Mucosa of descending colon (tissue), 3 donors: ENCODE data around the gene MCL1. TPM values are rescaled to one million over a fixed set of nuclear protein-coding genes. Genes with fewer than 3 reads are reported as not detected.
A peak's percentile ranks its signal among the peaks of the same experiment; 100 is the strongest.

ENCODE experiments used
- ATAC-seq: fragments of 200-7000 bp; cut with Tn5 transposase; one replicate; pipeline ENCODE4 v1.9.1; 2020; ENCODE audit warnings: mild to moderate bottlenecking, moderate library complexity
- DNase-seq, 3 donors: peaks; one replicate each; pipeline ENCODE4 v3.0.0-alpha.2; 2020
- H3K36me3 ChIP-seq: fragments of 200-600 bp; one replicate; pipeline ENCODE4 v1.8.0; 2021; ENCODE audit warnings: low read depth, mild to moderate bottlenecking
- H3K4me1 ChIP-seq: fragments of 200-600 bp; one replicate; pipeline ENCODE4 v1.8.0; 2021; ENCODE audit warnings: low read depth, mild to moderate bottlenecking
- H3K4me3 ChIP-seq: fragments of 200-600 bp; one replicate; pipeline ENCODE4 v1.8.0; 2021; ENCODE audit warnings: mild to moderate bottlenecking
- H3K9me3 ChIP-seq: fragments of 200-600 bp; one replicate; pipeline ENCODE4 v1.8.0; 2021; ENCODE audit warnings: mild to moderate bottlenecking
- intact Hi-C, 2 donors: fragments of 100-400 bp; cut with DNase I in 1 of 2; cut with micrococcal nuclease in 1 of 2; formaldehyde crosslinking; loops; one replicate each; pipeline versions ENCODE4 v1.11.0 to v1.11.1; 2022; cut with DNase I, micrococcal nuclease
- total RNA-seq, 3 donors: library from RNA; stranded (reverse); fragmentation: NEBNext Ultra II Directional in 2 of 3; extraction: Animal tissue kit (Norgen Biotek cat#: 25700) in 2 of 3; gene quantifications; one replicate each; pipeline versions ENCODE4 v1.2.1 to v1.2.4, GENCODE V29; 2021 to 2023
- TF ChIP-seq, protein P1 (sequence below): fragments of 200-600 bp; IDR thresholded peaks from one replicate; pipeline ENCODE4 v1.8.0; 2022; ENCODE audit warnings: antibody characterized with exemption, mild to moderate bottlenecking
- donor health status: DM: no; HTN: no; CAD: no; lungs with moderate emphysema.
- donor health status: DM: no; HTN: no; CAD: no.
- donor health status: DM: no; HTN: yes; CAD: no.

The MCL1 gene
- total RNA-seq, 3 donors from 2014 or later: 221 to 258 (median 236) TPM

DNA sequence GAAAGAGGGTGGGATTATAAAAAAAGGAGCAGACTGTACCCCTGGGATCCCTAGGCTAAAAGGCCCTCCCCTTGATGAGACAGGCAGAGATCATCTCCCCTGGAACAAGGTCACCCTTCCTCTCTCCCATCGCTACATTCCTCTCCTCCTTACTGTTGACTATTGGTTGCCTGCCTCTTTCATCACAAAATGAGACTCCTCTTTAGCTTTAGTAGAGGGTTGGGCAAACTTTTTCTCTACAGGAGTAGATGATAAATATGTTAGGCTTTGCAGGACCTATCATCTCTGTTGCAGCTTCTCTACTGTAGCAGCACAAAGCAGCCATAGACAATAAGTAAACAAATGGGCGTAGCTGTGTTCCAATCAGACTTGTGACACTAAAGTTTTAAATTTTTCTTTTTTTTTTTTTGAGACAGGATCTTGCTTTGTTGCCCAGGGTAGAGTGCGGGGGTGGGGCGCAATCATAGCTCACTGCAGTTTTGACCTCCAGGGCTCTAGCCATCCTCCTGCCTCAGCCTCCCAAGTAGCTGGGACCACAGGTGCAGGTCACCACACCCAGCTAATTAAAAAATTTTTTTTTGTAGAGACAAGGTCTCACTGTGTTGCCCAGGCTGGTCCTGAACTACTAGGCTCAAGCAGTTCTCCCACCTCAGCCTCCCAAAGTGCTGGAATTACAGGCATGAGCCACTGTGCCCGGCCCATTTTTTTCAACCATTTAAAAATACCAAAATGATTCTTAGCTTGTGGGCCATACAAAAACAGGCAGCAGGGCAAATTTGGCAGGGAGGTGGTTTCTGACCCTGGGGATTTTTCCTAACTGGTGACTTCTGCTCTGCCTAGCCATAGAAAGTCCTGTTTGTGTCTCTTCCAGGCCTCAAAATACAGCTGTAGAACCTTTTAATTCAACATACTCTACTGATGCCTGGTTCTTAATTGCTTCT, 15.1 kb downstream of the MCL1 start:
- DNase-seq: no peak
- Histone ChIP-seq H3K9me3 (no peaks in the 10 kb centered on the region), H3K4me3 (no peak overlapping the region), H3K4me1 (peaks cover 81% of the 10 kb centered on the region), H3K36me3 (no peaks in the 10 kb centered on the region)
- TF ChIP-seq, protein P1, sequence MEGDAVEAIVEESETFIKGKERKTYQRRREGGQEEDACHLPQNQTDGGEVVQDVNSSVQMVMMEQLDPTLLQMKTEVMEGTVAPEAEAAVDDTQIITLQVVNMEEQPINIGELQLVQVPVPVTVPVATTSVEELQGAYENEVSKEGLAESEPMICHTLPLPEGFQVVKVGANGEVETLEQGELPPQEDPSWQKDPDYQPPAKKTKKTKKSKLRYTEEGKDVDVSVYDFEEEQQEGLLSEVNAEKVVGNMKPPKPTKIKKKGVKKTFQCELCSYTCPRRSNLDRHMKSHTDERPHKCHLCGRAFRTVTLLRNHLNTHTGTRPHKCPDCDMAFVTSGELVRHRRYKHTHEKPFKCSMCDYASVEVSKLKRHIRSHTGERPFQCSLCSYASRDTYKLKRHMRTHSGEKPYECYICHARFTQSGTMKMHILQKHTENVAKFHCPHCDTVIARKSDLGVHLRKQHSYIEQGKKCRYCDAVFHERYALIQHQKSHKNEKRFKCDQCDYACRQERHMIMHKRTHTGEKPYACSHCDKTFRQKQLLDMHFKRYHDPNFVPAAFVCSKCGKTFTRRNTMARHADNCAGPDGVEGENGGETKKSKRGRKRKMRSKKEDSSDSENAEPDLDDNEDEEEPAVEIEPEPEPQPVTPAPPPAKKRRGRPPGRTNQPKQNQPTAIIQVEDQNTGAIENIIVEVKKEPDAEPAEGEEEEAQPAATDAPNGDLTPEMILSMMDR: no peak
- intact Hi-C loops: no loop called here
- no peak for ATAC-seq

DNA sequence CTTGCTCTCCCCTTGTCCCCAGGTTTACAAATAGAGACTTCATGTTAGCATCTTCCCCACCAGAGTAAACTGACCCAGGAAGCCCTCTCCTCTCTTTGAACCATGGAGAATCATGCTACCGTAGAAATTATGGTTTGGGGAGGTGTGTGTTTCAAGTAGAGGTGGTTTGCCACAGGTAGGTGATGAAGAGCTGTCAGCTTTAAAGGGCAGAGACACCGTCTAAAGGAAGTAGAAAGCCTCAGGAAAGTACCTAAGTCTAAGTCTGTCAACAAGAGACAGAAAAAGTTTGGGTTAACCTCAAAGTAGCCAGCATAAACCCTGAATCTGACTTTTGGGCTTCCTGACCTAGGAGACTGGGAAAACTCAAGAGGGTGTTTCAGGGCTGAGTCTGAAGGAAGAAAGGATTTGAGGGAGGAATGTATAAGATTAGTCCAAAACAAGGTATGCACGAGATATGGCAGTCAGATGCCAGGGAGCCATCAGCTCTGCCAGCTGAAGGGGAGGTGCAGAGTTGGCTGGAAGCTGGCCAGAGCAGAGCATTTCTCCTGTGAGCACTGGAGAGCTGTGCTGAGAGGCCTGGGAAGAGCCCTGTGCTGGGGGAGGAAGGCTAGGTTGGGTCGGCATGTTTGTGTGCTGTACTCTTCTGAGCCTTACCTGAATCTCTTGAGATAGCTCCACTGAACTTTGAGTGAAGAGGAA, 15.9 kb downstream of the MCL1 start:
- ATAC-seq (peak; percentile 2), DNase-seq (peak; percentile 76 to 82 (median 80))
- TF ChIP-seq, protein P1: no peak
- Histone ChIP-seq H3K36me3 (no peaks in the 10 kb centered on the region), H3K9me3 (no peaks in the 10 kb centered on the region), H3K4me1 (peaks cover 72% of the 10 kb centered on the region), H3K4me3 (no peak overlapping the region)
- intact Hi-C loops: no loop called here

DNA sequence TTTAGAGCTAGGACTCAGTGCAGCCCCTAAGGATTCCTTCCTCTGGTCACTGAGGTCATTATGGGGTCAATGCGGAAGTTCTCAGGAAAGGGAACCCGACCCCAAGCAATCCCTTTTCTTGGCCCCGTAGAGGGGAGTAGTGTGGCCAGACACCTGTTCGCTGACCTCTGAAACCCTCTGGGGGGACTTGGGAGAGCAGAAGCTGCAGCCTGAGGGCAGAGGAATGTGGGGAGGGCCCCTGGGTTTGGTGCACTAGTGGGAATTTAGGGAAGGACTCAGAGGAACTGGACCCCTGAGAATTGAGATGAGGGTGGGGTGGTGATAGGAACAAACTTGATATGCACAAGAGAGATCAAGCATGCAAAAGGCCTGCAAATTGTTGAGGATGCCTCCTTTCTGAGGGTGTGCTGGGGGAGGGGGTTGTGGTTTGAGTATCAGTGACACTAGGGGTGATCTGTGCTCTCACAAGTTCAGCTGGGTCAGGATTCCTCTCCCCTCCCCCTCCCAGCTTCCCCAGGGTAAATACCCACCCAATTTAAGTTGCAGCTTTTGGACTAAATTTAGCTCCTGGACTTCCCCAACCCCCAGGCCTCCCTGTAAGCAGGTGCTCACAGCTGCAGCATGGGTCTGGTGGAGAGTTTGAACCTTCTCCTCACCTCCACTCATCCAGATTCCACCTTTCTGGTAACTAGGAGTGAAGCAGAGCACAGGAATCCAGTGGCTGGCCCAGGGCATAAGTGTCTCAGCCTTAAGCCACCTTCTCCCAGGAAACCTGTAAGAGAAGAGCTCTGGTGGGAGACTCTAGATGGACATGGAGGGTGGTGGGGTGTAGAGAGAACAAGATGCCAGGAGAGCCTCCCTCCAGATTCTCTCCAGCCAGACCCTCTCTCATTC, 16.7 kb downstream of the MCL1 start:
- H3K9me3 ChIP-seq: no peaks in the 10 kb centered on the region
- H3K4me3 ChIP-seq: no peak overlapping the region
- ATAC-seq: peak; percentile 1
- no peaks in the 10 kb centered on the region for H3K36me3 ChIP-seq
- TF ChIP-seq, protein P1: no peak
- peak; percentile 64 to 81 (median 77) for DNase-seq
- intact Hi-C loops: no loop called here
- peaks cover 66% of the 10 kb centered on the region for H3K4me1 ChIP-seq

DNA sequence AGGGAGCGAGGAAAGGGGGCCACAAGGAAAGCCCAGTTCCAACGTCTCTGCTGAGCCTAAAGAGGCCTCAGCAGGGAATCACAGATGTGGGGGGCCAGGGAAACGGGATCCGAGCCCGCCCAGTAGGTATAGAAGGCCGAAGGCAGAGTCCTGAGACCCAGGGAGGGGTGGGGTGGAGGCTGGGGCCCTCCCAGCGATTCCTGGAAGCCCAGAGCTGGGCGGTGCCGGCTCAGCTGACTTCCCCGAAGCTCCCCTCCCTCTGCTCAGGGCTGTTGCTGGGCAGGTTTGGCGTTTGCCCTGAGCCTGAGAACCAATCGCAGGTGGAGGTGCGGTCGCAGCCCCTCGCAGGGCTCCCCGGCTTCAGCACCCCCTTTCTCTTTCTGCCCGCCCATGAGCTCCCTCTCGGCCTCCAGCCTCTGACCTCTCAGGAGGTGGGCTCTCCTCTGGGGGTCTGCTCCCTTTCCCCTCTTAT, 17.4 kb downstream of the MCL1 start:
- intact Hi-C loops: no loop called here
- H3K9me3 ChIP-seq: no peaks in the 10 kb centered on the region
- TF ChIP-seq, protein P1: no peak
- peaks cover 60% of the 10 kb centered on the region for H3K4me1 ChIP-seq
- ATAC-seq: peak; percentile 77
- no peaks in the 10 kb centered on the region for H3K36me3 ChIP-seq
- DNase-seq: peak; percentile 95 to 98 (median 95)
- peak overlapping the region; percentile 28 for H3K4me3 ChIP-seq
